ENCODE data around the gene NTS. TPM values are rescaled to one million over a fixed set of nuclear protein-coding genes. Genes with fewer than 3 reads are reported as not detected.

Gene NTS
- total and polyA plus RNA-seq, 8 donors: 0.47 to 13.3 (median 5.4) TPM

GRCh38 chr12:85883763-85884162 is 9.7 kb downstream of the NTS start:
- ATAC-seq (no peak), DNase-seq (no peak)
- Histone ChIP-seq H3K4me3 (no peak overlapping the region), H3K27ac (no peak overlapping the region), H3K4me1 (no peaks in the 10 kb centered on the region), H3K9me3 (no peaks in the 10 kb centered on the region), H3K27me3 (no peaks in the 10 kb centered on the region), H3K36me3 (no peaks in the 10 kb centered on the region)
- intact Hi-C loops (cut with DNase I): no loop called here
- no peak for TF ChIP-seq CTCF (IDR thresholded peaks at IDR 0.05)

- intact Hi-C loops (cut with DNase I): no loop called here
- Histone ChIP-seq H3K27me3 (no peaks in the 10 kb centered on the region), H3K27ac (no peak overlapping the region), H3K4me3 (no peak overlapping the region), H3K4me1 (no peaks in the 10 kb centered on the region), H3K36me3 (no peaks in the 10 kb centered on the region), H3K9me3 (no peaks in the 10 kb centered on the region)
- no peak for DNase-seq
- TF ChIP-seq CTCF (IDR thresholded peaks at IDR 0.05): no peak
- ATAC-seq: no peak
Measured at GRCh38 chr12:85894653-85895052, 20.6 kb downstream of the NTS start.

- intact Hi-C loops (cut with DNase I): no loop called here
- peak; percentile 32 for ATAC-seq
- H3K9me3 ChIP-seq: no peaks in the 10 kb centered on the region
- peak; percentile 52 to 67 for TF ChIP-seq CTCF (IDR thresholded peaks at IDR 0.05)
- no peaks in the 10 kb centered on the region for H3K27me3 ChIP-seq
- no peak overlapping the region for H3K27ac ChIP-seq
- DNase-seq: peak in 1 of 4 donors; percentile 19
- no peak overlapping the region for H3K4me3 ChIP-seq
- no peaks in the 10 kb centered on the region for H3K4me1 ChIP-seq
- H3K36me3 ChIP-seq: no peaks in the 10 kb centered on the region
Measured at GRCh38 chr12:85920324-85920947, 46.3 kb downstream of the NTS start.

GRCh38 chr12:85923767-85924331 is 49.8 kb downstream of the NTS start:
- no peaks in the 10 kb centered on the region for H3K9me3 ChIP-seq
- H3K4me3 ChIP-seq: no peak overlapping the region
- ATAC-seq (no peak), DNase-seq (peak in 1 of 4 donors; percentile 19)
- H3K27ac ChIP-seq: no peak overlapping the region
- intact Hi-C loops (cut with DNase I): no loop called here
- no peaks in the 10 kb centered on the region for H3K36me3 ChIP-seq
- peak; percentile 26 to 50 for TF ChIP-seq CTCF (IDR thresholded peaks at IDR 0.05)
- no peaks in the 10 kb centered on the region for H3K4me1 ChIP-seq
- H3K27me3 ChIP-seq: no peaks in the 10 kb centered on the region

GRCh38 chr12:85927166-85927565 is 53.1 kb downstream of the NTS start:
- no peak for TF ChIP-seq CTCF (IDR thresholded peaks at IDR 0.05)
- no peaks in the 10 kb centered on the region for H3K36me3 ChIP-seq
- no peaks in the 10 kb centered on the region for H3K9me3 ChIP-seq
- H3K4me3 ChIP-seq: no peak overlapping the region
- intact Hi-C loops (cut with DNase I): no loop called here
- H3K4me1 ChIP-seq: no peaks in the 10 kb centered on the region
- no peaks in the 10 kb centered on the region for H3K27me3 ChIP-seq
- no peak overlapping the region for H3K27ac ChIP-seq
- no peak for ATAC-seq
- DNase-seq: no peak

Other genes starting within 250 kb of the NTS start
- gene RASSF9, start 37.9 kb upstream of the NTS start, total RNA-seq: 1 to 10 TPM; 8.2 to 8.3 TPM
- gene RASSF9, start 37.9 kb upstream of the NTS start, polyA plus RNA-seq (ENCODE audit: insufficient read length in 6 of 6): 10 to 100 TPM; 14.3 to 24.6 (median 16.4) TPM